C4-2B (cell line): ENCODE measurements around the gene PANK1.

Experiments
- CTCF ChIP-seq: fragments of 450-650 bp; conservative IDR thresholded peaks from 2 replicates; pipeline ENCODE4 v1.5.1; 2017; ENCODE audit warnings: mild to moderate bottlenecking
- ZFX ChIP-seq: fragments of 450-650 bp; IDR thresholded peaks from 2 replicates; pipeline ENCODE4 v1.6.1; 2017

DNA sequence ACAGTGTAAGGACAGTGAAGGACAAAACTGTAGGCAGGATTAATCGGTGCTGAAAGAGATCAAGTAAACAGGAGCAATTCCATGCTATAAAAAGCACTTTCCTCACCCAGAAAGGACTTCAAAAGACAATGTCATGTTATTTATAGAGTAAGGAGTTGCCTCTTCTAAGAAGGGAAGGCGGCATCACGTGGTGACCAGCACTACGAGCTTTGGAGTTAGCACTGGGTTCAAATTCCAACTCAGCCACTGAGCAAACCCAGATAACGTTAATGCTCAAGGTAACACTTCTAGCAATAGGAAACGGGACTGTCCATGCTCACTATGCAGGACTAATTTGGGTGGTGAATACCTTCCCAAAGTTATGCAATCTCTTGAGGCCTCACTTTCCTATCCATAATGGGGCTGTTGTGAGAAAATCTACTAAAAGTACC is 715 bp upstream of the PANK1 start:
- no peak for TF ChIP-seq CTCF
- TF ChIP-seq ZFX = no peak
